ENCODE results near the gene INSR.

INSR gene

DNA sequence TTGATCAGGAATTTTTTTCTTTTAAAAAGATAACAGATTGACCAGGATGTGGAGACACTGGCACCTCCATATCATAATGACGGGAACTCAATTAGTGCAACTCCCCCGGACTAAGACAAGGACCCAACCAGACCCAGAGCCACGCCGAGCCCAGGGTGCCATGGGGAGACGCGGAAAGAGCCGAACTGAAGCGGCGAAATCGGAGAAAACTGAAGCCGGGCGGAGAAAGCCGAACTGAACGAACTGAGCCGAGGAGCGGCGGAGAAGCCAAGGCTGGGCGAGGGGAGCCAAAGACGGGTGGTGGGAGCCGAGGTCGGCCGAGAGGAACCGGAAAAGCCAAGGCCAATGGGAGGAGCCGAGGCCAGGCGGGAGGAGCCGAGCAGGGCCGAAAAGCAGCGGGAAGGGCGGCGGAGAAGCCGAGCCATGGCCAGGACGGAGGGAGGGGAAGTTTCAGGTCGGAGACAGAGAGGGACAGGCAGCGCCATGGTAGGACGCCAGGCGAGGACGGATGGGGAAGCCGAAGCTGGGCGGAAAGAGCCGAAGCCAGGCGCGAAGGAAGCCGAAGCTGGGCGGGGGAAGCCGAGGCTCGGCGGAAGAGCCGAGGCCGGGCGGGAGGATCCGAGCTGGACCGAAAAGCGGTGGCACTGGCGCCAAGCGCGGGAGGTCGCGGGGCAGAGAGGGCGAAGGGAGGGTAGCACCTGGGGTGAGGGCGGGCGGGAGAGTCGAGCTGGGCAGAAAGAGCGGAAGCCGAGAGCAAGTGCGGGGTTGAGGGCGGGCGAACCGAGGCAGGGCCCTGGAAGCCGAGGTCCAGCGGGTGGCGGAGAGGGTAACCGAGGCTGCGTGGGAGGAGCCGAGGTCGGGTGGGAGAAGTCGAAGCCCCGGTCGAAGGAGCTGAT is 195.3 kb downstream of the INSR start:
- H3K4me3 ChIP-seq (ENCODE audit: low read depth in 1 of 2, low read length in 2 of 2), result peak overlapping the region; percentile 21 to 70

DNA sequence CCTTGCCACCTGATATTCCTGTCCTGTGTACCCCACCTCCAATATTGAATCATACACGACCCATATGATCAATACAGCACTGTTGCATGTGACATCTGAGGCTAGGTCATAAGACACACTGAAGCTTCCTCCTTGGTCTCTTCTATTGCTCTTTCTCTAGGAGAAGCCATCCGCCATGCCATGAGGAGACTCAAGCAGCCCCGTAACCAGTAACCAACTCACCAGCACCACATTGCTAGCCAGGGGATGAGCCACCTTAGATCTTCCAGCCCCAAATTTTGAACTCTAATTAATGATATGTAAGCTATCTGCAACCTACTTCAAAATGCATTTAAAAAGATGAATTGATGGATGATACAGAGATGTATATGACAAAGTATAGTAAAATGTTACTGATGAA is 196.1 kb downstream of the INSR start:
- peaks cover 8% of the 10 kb centered on the region for H3K9me3 ChIP-seq (ENCODE audit: insufficient read depth, low read length, severe bottlenecking)
- no peaks in the 10 kb centered on the region for H3K27me3 ChIP-seq (ENCODE audit: insufficient read depth, low read length, poor library complexity)
- no peaks in the 10 kb centered on the region for H3K79me2 ChIP-seq (ENCODE audit: insufficient read depth, low read length)
- H4K20me1 ChIP-seq (ENCODE audit: insufficient read depth, low read length), result no peaks in the 10 kb centered on the region
- peaks cover 33% of the 10 kb centered on the region for H3K4me1 ChIP-seq (ENCODE audit: insufficient read depth, low read length)
- no peak for TF ChIP-seq EZH2 (IDR thresholded peaks at IDR 0.05; ENCODE audit: borderline replicate concordance, low read depth, low read length, severe bottlenecking)
- TF ChIP-seq, protein P1, sequence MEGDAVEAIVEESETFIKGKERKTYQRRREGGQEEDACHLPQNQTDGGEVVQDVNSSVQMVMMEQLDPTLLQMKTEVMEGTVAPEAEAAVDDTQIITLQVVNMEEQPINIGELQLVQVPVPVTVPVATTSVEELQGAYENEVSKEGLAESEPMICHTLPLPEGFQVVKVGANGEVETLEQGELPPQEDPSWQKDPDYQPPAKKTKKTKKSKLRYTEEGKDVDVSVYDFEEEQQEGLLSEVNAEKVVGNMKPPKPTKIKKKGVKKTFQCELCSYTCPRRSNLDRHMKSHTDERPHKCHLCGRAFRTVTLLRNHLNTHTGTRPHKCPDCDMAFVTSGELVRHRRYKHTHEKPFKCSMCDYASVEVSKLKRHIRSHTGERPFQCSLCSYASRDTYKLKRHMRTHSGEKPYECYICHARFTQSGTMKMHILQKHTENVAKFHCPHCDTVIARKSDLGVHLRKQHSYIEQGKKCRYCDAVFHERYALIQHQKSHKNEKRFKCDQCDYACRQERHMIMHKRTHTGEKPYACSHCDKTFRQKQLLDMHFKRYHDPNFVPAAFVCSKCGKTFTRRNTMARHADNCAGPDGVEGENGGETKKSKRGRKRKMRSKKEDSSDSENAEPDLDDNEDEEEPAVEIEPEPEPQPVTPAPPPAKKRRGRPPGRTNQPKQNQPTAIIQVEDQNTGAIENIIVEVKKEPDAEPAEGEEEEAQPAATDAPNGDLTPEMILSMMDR (IDR thresholded peaks at IDR 0.05; ENCODE audit: borderline replicate concordance, extremely low read depth, low read length, poor library complexity, severe bottlenecking), result no peak
- no peak for ATAC-seq (ENCODE audit: insufficient read depth, low read depth)
- H3K36me3 ChIP-seq (ENCODE audit: insufficient read depth, low read length), result no peaks in the 10 kb centered on the region
- peak overlapping the region; percentile 94 for H2AFZ ChIP-seq (ENCODE audit: low read depth, low read length)
- H3K4me3 ChIP-seq (ENCODE audit: low read depth in 1 of 2, low read length in 2 of 2), result peak overlapping the region in 1 of 2 experiments; percentile 70; a peak in 2 of 4 replicates
- H3K9ac ChIP-seq (ENCODE audit: low read depth, low read length), result peak overlapping the region; percentile 69; the same call in 1 of the 2 replicates
- no peak overlapping the region; the same call in 1 of the 2 replicates for H3K27ac ChIP-seq (ENCODE audit: low read length)
- DNase-seq, result no peak
- H3K4me2 ChIP-seq (ENCODE audit: insufficient read depth, low read length), result peak overlapping the region; percentile 81

More for the DNA sequence above, 195.3 kb downstream of the INSR start:
- ATAC-seq (ENCODE audit: insufficient read depth, low read depth), result peak; percentile 90
- H3K9me3 ChIP-seq (ENCODE audit: insufficient read depth, low read length, severe bottlenecking), result peaks cover 8% of the 10 kb centered on the region
- no peaks in the 10 kb centered on the region for H4K20me1 ChIP-seq (ENCODE audit: insufficient read depth, low read length)
- H3K4me2 ChIP-seq (ENCODE audit: insufficient read depth, low read length), result peak overlapping the region; percentile 81
- peak overlapping the region; percentile 94 for H2AFZ ChIP-seq (ENCODE audit: low read depth, low read length)
- no peaks in the 10 kb centered on the region for H3K79me2 ChIP-seq (ENCODE audit: insufficient read depth, low read length)
- H3K27me3 ChIP-seq (ENCODE audit: insufficient read depth, low read length, poor library complexity), result no peaks in the 10 kb centered on the region
- no peaks in the 10 kb centered on the region for H3K36me3 ChIP-seq (ENCODE audit: insufficient read depth, low read length)
- peak overlapping the region; percentile 69 for H3K9ac ChIP-seq (ENCODE audit: low read depth, low read length)
- DNase-seq, result peak; percentile 91
- H3K27ac ChIP-seq (ENCODE audit: low read length), result peak overlapping the region; percentile 84
- TF ChIP-seq, protein P1 (IDR thresholded peaks at IDR 0.05; ENCODE audit: borderline replicate concordance, extremely low read depth, low read length, poor library complexity, severe bottlenecking), result no peak
- H3K4me1 ChIP-seq (ENCODE audit: insufficient read depth, low read length), result peaks cover 33% of the 10 kb centered on the region

DNA sequence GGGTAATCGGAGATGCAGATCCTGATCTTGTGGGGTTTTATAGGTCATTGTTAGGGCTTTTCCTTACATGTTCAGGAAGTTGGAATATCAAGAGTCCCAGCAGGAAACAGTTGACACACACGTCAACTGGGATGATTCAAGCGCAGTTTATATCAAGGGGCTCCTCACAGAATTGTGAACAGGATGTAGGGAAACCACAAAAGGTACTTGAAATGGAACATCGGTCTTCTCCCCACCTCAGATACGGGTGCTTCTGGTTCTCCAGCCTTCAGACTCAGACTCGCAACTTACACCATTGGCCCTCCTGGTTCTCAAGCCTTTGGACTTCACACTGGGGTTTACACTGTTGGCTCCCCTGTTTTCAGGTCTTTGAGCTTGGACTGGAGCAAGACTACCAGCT is 205.2 kb downstream of the INSR start:
- no peak overlapping the region for H3K4me3 ChIP-seq (ENCODE audit: low read depth in 1 of 2, low read length in 2 of 2)
- H4K20me1 ChIP-seq (ENCODE audit: insufficient read depth, low read length), result no peaks in the 10 kb centered on the region
- TF ChIP-seq, protein P1 (IDR thresholded peaks at IDR 0.05; ENCODE audit: borderline replicate concordance, extremely low read depth, low read length, poor library complexity, severe bottlenecking), result no peak
- TF ChIP-seq EZH2 (IDR thresholded peaks at IDR 0.05; ENCODE audit: borderline replicate concordance, low read depth, low read length, severe bottlenecking), result no peak
- no peaks in the 10 kb centered on the region for H3K27me3 ChIP-seq (ENCODE audit: insufficient read depth, low read length, poor library complexity)
- H3K9me3 ChIP-seq (ENCODE audit: insufficient read depth, low read length, severe bottlenecking), result peaks cover 18% of the 10 kb centered on the region
- no peak overlapping the region for H3K9ac ChIP-seq (ENCODE audit: low read depth, low read length)
- no peak overlapping the region for H3K4me2 ChIP-seq (ENCODE audit: insufficient read depth, low read length)
- peaks cover 12% of the 10 kb centered on the region for H3K36me3 ChIP-seq (ENCODE audit: insufficient read depth, low read length)
- DNase-seq (peak; percentile 27), ATAC-seq (ENCODE audit: insufficient read depth, low read depth) (peak; percentile 62)
- no peak overlapping the region for H3K27ac ChIP-seq (ENCODE audit: low read length)
- no peak overlapping the region for H2AFZ ChIP-seq (ENCODE audit: low read depth, low read length)
- H3K79me2 ChIP-seq (ENCODE audit: insufficient read depth, low read length), result no peaks in the 10 kb centered on the region
- H3K4me1 ChIP-seq (ENCODE audit: insufficient read depth, low read length), result peaks cover 7% of the 10 kb centered on the region

Data from DND-41 (cell line).